Endodermal cell (in vitro differentiated cells): Measurements from ENCODE around the gene METTL25B. TPM values are rescaled to one million over a fixed set of nuclear protein-coding genes. Genes with fewer than 3 reads are reported as not detected.
A peak's percentile ranks its signal among the peaks of the same experiment; 100 is the strongest.

ENCODE experiments used
- DNase-seq: peaks from one replicate; pipeline ENCODE4 v3.0.0-alpha.2; 2017
- H3K27ac ChIP-seq: 2 replicates; pipeline ENCODE4 v1.5.1; 2013; ENCODE audit warnings: mild to moderate bottlenecking, low read depth, low read length, moderate library complexity
- H3K27me3 ChIP-seq: 2 replicates; pipeline ENCODE4 v1.6.1; 2013; ENCODE audit warnings: mild to moderate bottlenecking, low read length, moderate library complexity; ENCODE audit not compliant: insufficient read depth, control insufficient read depth, poor library complexity, severe bottlenecking
- H3K36me3 ChIP-seq: 2 replicates; pipeline ENCODE4 v1.7.0; 2013; ENCODE audit warnings: mild to moderate bottlenecking, low read length, moderate library complexity; ENCODE audit not compliant: control insufficient read depth, insufficient read depth
- H3K4me1 ChIP-seq: one replicate; pipeline ENCODE4 v1.7.0; 2013; ENCODE audit warnings: low read length; ENCODE audit not compliant: control insufficient read depth, insufficient read depth
- H3K4me3 ChIP-seq: 2 replicates; pipeline ENCODE4 v1.5.1; 2013; ENCODE audit warnings: mild to moderate bottlenecking, low read length, moderate library complexity
- H3K9ac ChIP-seq: 2 replicates; pipeline ENCODE4 v1.6.1; 2013; ENCODE audit warnings: mild to moderate bottlenecking, low read length, moderate library complexity; ENCODE audit not compliant: poor library complexity, severe bottlenecking; ENCODE audit errors: extremely low read depth
- H3K9me3 ChIP-seq: 2 replicates; pipeline ENCODE4 v1.6.1; 2013; ENCODE audit warnings: mild to moderate bottlenecking, low read length, moderate library complexity; ENCODE audit not compliant: control insufficient read depth
- H3K27ac Mint-ChIP-seq: 2 replicates; pipeline ENCODE4 v1.8.0; 2020; ENCODE audit warnings: mixed read lengths
- H3K27me3 Mint-ChIP-seq: 2 replicates; pipeline ENCODE4 v1.8.0; 2021; ENCODE audit warnings: mild to moderate bottlenecking, mixed read lengths; ENCODE audit not compliant: insufficient read depth
- H3K36me3 Mint-ChIP-seq: 2 replicates; pipeline ENCODE4 v1.8.0; 2020; ENCODE audit warnings: low read depth, mixed read lengths
- H3K4me1 Mint-ChIP-seq: 2 replicates; pipeline ENCODE4 v1.8.0; 2020; ENCODE audit warnings: mixed read lengths
- H3K4me3 Mint-ChIP-seq: 2 replicates; pipeline ENCODE4 v1.8.0; 2020; ENCODE audit warnings: mild to moderate bottlenecking, moderate library complexity, mixed read lengths
- H3K9me3 Mint-ChIP-seq: 2 replicates; pipeline ENCODE4 v1.8.0; 2020; ENCODE audit warnings: mild to moderate bottlenecking, mixed read lengths
- WGBS, 2 experiments: methylation state at CpG; one replicate each; pipeline versions ENCODE4 v1.1.5 to v1.1.7; 2013; ENCODE audit warnings: missing lambda C conversion rate in 2 of 2, mixed read lengths in 1 of 2; ENCODE audit not compliant: insufficient coverage in 1 of 2, insufficient read length in 1 of 2; 5-methylcytosine and 5-hydroxymethylcytosine counted together
- total RNA-seq, 2 donors: library from RNA; stranded (reverse); fragmentation: NEBNext Ultra II Directional in 1 of 2; extraction: Animal tissue kit (Norgen Biotek cat#: 25700) in 1 of 2; gene quantifications; 2 replicates in 1 of 2; 3 replicates in 1 of 2; pipeline ENCODE4 v1.2.1, GENCODE V29; 2021
- TF ChIP-seq, protein P1 (sequence below): fragments of 200-600 bp; sonication (generic); conservative IDR thresholded peaks from 2 replicates; pipeline ENCODE4 v1.5.0; 2021; ENCODE audit warnings: antibody characterized with exemption, mild to moderate bottlenecking

The METTL25B gene
- total RNA-seq, 2 donors from 2014 or later = 25.9 to 35.5 TPM

- H3K4me1 Mint-ChIP-seq = peaks cover 52% of the 10 kb centered on the region
- TF ChIP-seq, protein P1, sequence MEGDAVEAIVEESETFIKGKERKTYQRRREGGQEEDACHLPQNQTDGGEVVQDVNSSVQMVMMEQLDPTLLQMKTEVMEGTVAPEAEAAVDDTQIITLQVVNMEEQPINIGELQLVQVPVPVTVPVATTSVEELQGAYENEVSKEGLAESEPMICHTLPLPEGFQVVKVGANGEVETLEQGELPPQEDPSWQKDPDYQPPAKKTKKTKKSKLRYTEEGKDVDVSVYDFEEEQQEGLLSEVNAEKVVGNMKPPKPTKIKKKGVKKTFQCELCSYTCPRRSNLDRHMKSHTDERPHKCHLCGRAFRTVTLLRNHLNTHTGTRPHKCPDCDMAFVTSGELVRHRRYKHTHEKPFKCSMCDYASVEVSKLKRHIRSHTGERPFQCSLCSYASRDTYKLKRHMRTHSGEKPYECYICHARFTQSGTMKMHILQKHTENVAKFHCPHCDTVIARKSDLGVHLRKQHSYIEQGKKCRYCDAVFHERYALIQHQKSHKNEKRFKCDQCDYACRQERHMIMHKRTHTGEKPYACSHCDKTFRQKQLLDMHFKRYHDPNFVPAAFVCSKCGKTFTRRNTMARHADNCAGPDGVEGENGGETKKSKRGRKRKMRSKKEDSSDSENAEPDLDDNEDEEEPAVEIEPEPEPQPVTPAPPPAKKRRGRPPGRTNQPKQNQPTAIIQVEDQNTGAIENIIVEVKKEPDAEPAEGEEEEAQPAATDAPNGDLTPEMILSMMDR = no peak
- WGBS, 2 experiments = 24 to 40% methylated on average over 9 to 10 of the region's 10 CpGs
- H3K36me3 Mint-ChIP-seq = no peaks in the 10 kb centered on the region
- Histone ChIP-seq H3K27ac (peak overlapping the region; percentile 37), H3K9me3 (no peaks in the 10 kb centered on the region), H3K4me1 (peaks cover 25% of the 10 kb centered on the region), H3K9ac (no peak overlapping the region), H3K27me3 (peaks cover 6% of the 10 kb centered on the region), H3K36me3 (no peaks in the 10 kb centered on the region), H3K4me3 (peak overlapping the region; percentile 71)
- peak; percentile 62 for DNase-seq
- peak overlapping the region; percentile 76 for H3K27ac Mint-ChIP-seq
- H3K4me3 Mint-ChIP-seq = peak overlapping the region; percentile 38
- peaks cover 26% of the 10 kb centered on the region for H3K27me3 Mint-ChIP-seq
- no peaks in the 10 kb centered on the region for H3K9me3 Mint-ChIP-seq
Measured at GRCh38 chr1:156689953-156690674, 38.2 kb upstream of the METTL25B start.

- Mint-ChIP-seq H3K36me3 (no peaks in the 10 kb centered on the region), H3K4me3 (peak overlapping the region; percentile 38), H3K27me3 (peaks cover 22% of the 10 kb centered on the region), H3K9me3 (no peaks in the 10 kb centered on the region), H3K27ac (peak overlapping the region; percentile 76), H3K4me1 (peaks cover 52% of the 10 kb centered on the region)
- peaks cover 25% of the 10 kb centered on the region for H3K4me1 ChIP-seq
- no peaks in the 10 kb centered on the region for H3K9me3 ChIP-seq
- no peak overlapping the region for H3K4me3 ChIP-seq
- TF ChIP-seq, protein P1 = no peak
- H3K9ac ChIP-seq = no peak overlapping the region
- 84 to 89% methylated on average over 8 of the region's 8 CpGs for WGBS, 2 experiments
- H3K27me3 ChIP-seq = peaks cover 6% of the 10 kb centered on the region
- peak; percentile 53 for DNase-seq
- no peaks in the 10 kb centered on the region for H3K36me3 ChIP-seq
- H3K27ac ChIP-seq = no peak overlapping the region
Measured at GRCh38 chr1:156690675-156691036, 37.6 kb upstream of the METTL25B start.

GRCh38 chr1:156691191-156691590, 37.1 kb upstream of the METTL25B start:
- 58 to 63% methylated on average over 9 to 10 of the region's 10 CpGs for WGBS, 2 experiments

More at GRCh38 chr1:156691191-156691590, 37.1 kb upstream of the METTL25B start:
- Histone ChIP-seq H3K36me3 (no peaks in the 10 kb centered on the region), H3K27ac (peak overlapping the region; percentile 84), H3K27me3 (peaks cover 6% of the 10 kb centered on the region), H3K4me1 (peaks cover 25% of the 10 kb centered on the region), H3K9ac (no peak overlapping the region), H3K4me3 (no peak overlapping the region), H3K9me3 (no peaks in the 10 kb centered on the region)
- peak overlapping the region; percentile 93 for H3K27ac Mint-ChIP-seq
- peak; percentile 61 for DNase-seq
- peaks cover 22% of the 10 kb centered on the region for H3K27me3 Mint-ChIP-seq
- no peaks in the 10 kb centered on the region for H3K9me3 Mint-ChIP-seq
- H3K36me3 Mint-ChIP-seq = no peaks in the 10 kb centered on the region
- peaks cover 52% of the 10 kb centered on the region for H3K4me1 Mint-ChIP-seq
- TF ChIP-seq, protein P1 = no peak
- H3K4me3 Mint-ChIP-seq = peak overlapping the region; percentile 47
